Measurements from ENCODE around the gene IPO13. TPM values are rescaled to one million over a fixed set of nuclear protein-coding genes. Genes with fewer than 3 reads are reported as not detected.

Gene IPO13
- total and polyA plus RNA-seq, 10 of the 15 experiments (the other 5 are each of a cell fraction or from before 2014, with no cell fraction given), result 7.1 to 26.6 (median 15.9) TPM

- TF ChIP-seq CEBPZ (IDR thresholded peaks at IDR 0.05; ENCODE audit: low read depth, low read length) (no peak), ZNF384 (IDR thresholded peaks at IDR 0.05; ENCODE audit: borderline replicate concordance, low read depth, low read length) (no peak), ETV6 (conservative IDR thresholded peaks at IDR 0.05 in 1 of 2, IDR thresholded peaks at IDR 0.05 in 1 of 2; ENCODE audit: borderline replicate concordance in 1 of 2, low read depth in 1 of 2) (no peak), IKZF2 (IDR thresholded peaks at IDR 0.05) (no peak), JUNB (IDR thresholded peaks at IDR 0.05) (no peak), ZBED1 (IDR thresholded peaks at IDR 0.05; ENCODE audit: borderline replicate concordance) (no peak), NFIC (IDR thresholded peaks at IDR 0.05; ENCODE audit: low read depth, low read length) (no peak)
- TF ChIP-seq, protein P1, sequence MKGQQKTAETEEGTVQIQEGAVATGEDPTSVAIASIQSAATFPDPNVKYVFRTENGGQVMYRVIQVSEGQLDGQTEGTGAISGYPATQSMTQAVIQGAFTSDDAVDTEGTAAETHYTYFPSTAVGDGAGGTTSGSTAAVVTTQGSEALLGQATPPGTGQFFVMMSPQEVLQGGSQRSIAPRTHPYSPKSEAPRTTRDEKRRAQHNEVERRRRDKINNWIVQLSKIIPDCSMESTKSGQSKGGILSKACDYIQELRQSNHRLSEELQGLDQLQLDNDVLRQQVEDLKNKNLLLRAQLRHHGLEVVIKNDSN (IDR thresholded peaks at IDR 0.05; ENCODE audit: borderline replicate concordance, extremely low read length, insufficient read depth, low read depth, low read length), result no peak
- no peaks in the 10 kb centered on the region for H4K20me1 ChIP-seq (ENCODE audit: control insufficient read depth, insufficient read depth)
- POLR2A ChIA-PET, result no interaction called here
- no peaks in the 10 kb centered on the region for H3K9me3 ChIP-seq (replicated peaks; ENCODE audit: control insufficient read depth, insufficient read depth, low read length)
- no peak overlapping the region for H3K27ac ChIP-seq (ENCODE audit: control insufficient read depth, insufficient read depth)
- intact Hi-C loops (cut with micrococcal nuclease; ENCODE audit: unreplicated experiment), result no loop called here
- no peak for ATAC-seq
- no peak for DNase-seq (ENCODE audit: low read depth, low spot score)
- H3K4me2 ChIP-seq (ENCODE audit: control insufficient read depth, insufficient read depth), result no peak overlapping the region
- no peak overlapping the region for H3K4me3 ChIP-seq
- WGBS (ENCODE audit: insufficient coverage, insufficient replicate concordance, low lambda C conversion rate, missing lambda C conversion rate), result 96% methylated on average over 3 of the region's 3 CpGs
- H3K27me3 ChIP-seq (replicated peaks in 1 of 2; ENCODE audit: control insufficient read depth in 2 of 2, insufficient read depth in 2 of 2, low read length in 1 of 2), result no peaks in the 10 kb centered on the region
- no TSS peak for BruUV-seq (replicated peaks)
- H3K9ac ChIP-seq (ENCODE audit: control insufficient read depth, insufficient read depth, low read length), result no peak overlapping the region
- in situ Hi-C loops (cut with MboI), result no loop called here
- H3K4me1 ChIP-seq (ENCODE audit: control insufficient read depth, insufficient read depth, low read length), result no peaks in the 10 kb centered on the region
- CTCF ChIA-PET, result no interaction called here
- no peak for FAIRE-seq
- H3K79me2 ChIP-seq (ENCODE audit: control insufficient read depth, insufficient read depth, low read length), result no peaks in the 10 kb centered on the region
- no peak overlapping the region for H2AFZ ChIP-seq (ENCODE audit: control insufficient read depth, low read depth, low read length)
- SMC1A ChIA-PET (ENCODE audit: uncharacterized antibody, unreplicated experiment), result no interaction called here
- H3K36me3 ChIP-seq (ENCODE audit: control insufficient read depth in 2 of 2, insufficient read depth in 2 of 2, low read length in 1 of 2), result peaks cover 0 to 6% of the 10 kb centered on the region in 2 experiments; a peak in 1 of 4 replicates
- RAD21 ChIA-PET (ENCODE audit: unreplicated experiment), result no interaction called here
Observed at GRCh38 chr1:43963006-43963405, 16.3 kb downstream of the IPO13 start.

Data from GM12878 (cell line).